Measurements from ENCODE around the gene MAST2.
A peak's percentile ranks its signal among the peaks of the same experiment; 100 is the strongest.
"Not testable (repeated sequence)": the region's sequence is repeated elsewhere in the genome, so short reads cannot be mapped to it uniquely, and the experiment has no call there.

The MAST2 gene

GRCh38 chr1:45862008-45862407 lies 58.6 kb downstream of the MAST2 start:
- DNase-seq, result no peak

- DNase-seq, result peak; percentile 12
Observed at GRCh38 chr1:45863218-45863617, 59.8 kb downstream of the MAST2 start.

GRCh38 chr1:45864167-45865106 lies 61.0 kb downstream of the MAST2 start:
- no peak for DNase-seq

GRCh38 chr1:45867697-45868348 lies 64.4 kb downstream of the MAST2 start:
- no peak for DNase-seq

- no peak for DNase-seq
Observed at GRCh38 chr1:45868861-45869260, 65.4 kb downstream of the MAST2 start.

GRCh38 chr1:45870500-45870899 lies 67.1 kb downstream of the MAST2 start:
- no peak for DNase-seq

- DNase-seq, result not testable (repeated sequence)
Observed at GRCh38 chr1:45872173-45872801, 68.9 kb downstream of the MAST2 start.

GRCh38 chr1:45876000-45876617 lies 72.7 kb downstream of the MAST2 start:
- peak; percentile 45 for DNase-seq

GRCh38 chr1:45877264-45877663 lies 73.9 kb downstream of the MAST2 start:
- no peak for DNase-seq

- no peak for DNase-seq
Observed at GRCh38 chr1:45879885-45880598, 76.6 kb downstream of the MAST2 start.

- no peak for DNase-seq
Observed at GRCh38 chr1:45880930-45881329, 77.5 kb downstream of the MAST2 start.

- no peak for DNase-seq
Observed at GRCh38 chr1:45883658-45884057, 80.2 kb downstream of the MAST2 start.

- no peak for DNase-seq
Observed at GRCh38 chr1:45884700-45885099, 81.3 kb downstream of the MAST2 start.

GRCh38 chr1:45886229-45886628 lies 82.8 kb downstream of the MAST2 start:
- no peak for DNase-seq

- no peak for DNase-seq
Observed at GRCh38 chr1:45887156-45887842, 83.9 kb downstream of the MAST2 start.

- no peak for DNase-seq
Observed at GRCh38 chr1:45890078-45890477, 86.7 kb downstream of the MAST2 start.

GRCh38 chr1:45891087-45891486 lies 87.7 kb downstream of the MAST2 start:
- DNase-seq, result no peak

- DNase-seq, result no peak
Observed at GRCh38 chr1:45892068-45892785, 88.8 kb downstream of the MAST2 start.

GRCh38 chr1:45894331-45894730 lies 90.9 kb downstream of the MAST2 start:
- no peak for DNase-seq

GRCh38 chr1:45894921-45895320 lies 91.5 kb downstream of the MAST2 start:
- no peak for DNase-seq

- no peak for DNase-seq
Observed at GRCh38 chr1:45895406-45895805, 92.0 kb downstream of the MAST2 start.

All from NCI-H1105 (cell line).